Aortic smooth muscle cell (primary cell): ENCODE results near the gene POMT1. TPM values are rescaled to one million over a fixed set of nuclear protein-coding genes. Genes with fewer than 3 reads are reported as not detected.

ENCODE experiments used
- total RNA-seq: library from RNA; depleted of rRNA; stranded (reverse); fragments of >200 nt; gene quantifications from 2 replicates; pipeline ENCODE4 v1.2.3, GENCODE V29; 2014

POMT1 gene, protein sequence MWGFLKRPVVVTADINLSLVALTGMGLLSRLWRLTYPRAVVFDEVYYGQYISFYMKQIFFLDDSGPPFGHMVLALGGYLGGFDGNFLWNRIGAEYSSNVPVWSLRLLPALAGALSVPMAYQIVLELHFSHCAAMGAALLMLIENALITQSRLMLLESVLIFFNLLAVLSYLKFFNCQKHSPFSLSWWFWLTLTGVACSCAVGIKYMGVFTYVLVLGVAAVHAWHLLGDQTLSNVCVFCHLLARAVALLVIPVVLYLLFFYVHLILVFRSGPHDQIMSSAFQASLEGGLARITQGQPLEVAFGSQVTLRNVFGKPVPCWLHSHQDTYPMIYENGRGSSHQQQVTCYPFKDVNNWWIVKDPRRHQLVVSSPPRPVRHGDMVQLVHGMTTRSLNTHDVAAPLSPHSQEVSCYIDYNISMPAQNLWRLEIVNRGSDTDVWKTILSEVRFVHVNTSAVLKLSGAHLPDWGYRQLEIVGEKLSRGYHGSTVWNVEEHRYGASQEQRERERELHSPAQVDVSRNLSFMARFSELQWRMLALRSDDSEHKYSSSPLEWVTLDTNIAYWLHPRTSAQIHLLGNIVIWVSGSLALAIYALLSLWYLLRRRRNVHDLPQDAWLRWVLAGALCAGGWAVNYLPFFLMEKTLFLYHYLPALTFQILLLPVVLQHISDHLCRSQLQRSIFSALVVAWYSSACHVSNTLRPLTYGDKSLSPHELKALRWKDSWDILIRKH
- total RNA-seq = 32.6 and 35.6 TPM in 2 replicates

DNA sequence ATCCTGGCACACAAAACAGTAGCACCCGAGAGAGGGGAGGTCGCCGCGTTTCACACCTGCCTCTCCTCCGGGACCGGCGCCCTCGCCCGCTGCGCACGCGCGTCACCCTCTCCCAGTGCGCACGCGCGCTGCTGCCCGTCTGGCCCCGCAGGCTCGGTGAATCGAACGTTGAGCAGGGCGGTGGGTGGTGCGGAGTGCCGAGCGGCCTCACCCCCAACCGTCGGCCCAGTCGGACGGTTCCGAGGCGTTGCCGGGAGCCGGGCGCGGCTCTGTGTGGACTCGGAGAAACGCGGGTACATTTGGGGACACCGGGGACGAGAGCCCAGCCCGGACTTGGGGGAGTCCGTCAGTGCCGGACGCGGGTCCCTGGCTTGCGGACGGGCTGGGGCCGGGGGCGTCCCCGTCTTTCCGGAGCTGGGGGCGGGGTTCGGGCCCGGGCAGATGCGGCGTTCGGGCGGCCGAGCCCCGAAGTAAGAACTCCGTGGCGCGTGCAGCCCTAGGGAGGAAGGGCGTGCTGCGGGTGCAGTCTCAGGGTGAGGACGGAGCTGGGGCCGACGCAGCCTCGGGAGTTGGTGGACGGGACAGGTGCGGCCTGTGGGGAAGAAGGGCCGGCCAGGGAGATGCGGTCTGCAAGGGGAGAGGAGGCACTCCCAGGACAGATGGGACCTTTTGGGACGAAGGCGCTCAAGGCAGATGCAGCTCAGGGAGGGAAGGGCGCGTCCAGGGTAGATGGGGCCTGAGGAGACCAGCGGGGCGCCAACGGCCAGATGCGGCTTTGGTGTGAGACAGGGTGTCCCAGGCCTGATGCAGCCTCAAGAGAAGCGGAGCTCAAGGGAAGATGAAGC is at the start of gene POMT1:
TSS of gene POMT1 (plus strand) at position 138 of the 845 bp plus-strand sequence. CDS start 1,301 bp downstream, outside the sequence.

GRCh38 chr9:131530920-131531832 is 28.5 kb downstream of the POMT1 start, which contains the start of gene UCK1:
Gene UCK1 (minus strand): TSS chr9:131531263. CDS start chr9:131531174, 89 bp downstream.

GRCh38 chr9:131545003-131545785 is 42.5 kb downstream of the POMT1 start, which contains the start of gene PRRT1B:
Gene PRRT1B (plus strand): TSS chr9:131545523. CDS start chr9:131545616, 93 bp downstream.

Other genes with a start within 250 kb of the POMT1 start
- 0.40 and 0.44 TPM in 2 replicates for gene FAM78A, start 226.4 kb upstream of the POMT1 start, total RNA-seq
- 15.0 and 16.9 TPM in 2 replicates for gene PLPP7, start 213.2 kb upstream of the POMT1 start, total RNA-seq
- 30.5 and 42.6 TPM in 2 replicates for gene PRRC2B, start 108.8 kb upstream of the POMT1 start, total RNA-seq
- gene UCK1, start 28.3 kb downstream of the POMT1 start, total RNA-seq = 13.6 and 15.7 TPM in 2 replicates
- gene PRRT1B, start 42.6 kb downstream of the POMT1 start, total RNA-seq = not detected in 2 replicates
- 16.5 and 20.4 TPM in 2 replicates for gene RAPGEF1, start 237.2 kb downstream of the POMT1 start, total RNA-seq